ENCODE results near the gene DYNLT3.

- TF ChIP-seq POLR2A (IDR thresholded peaks at IDR 0.05; ENCODE audit: low read depth, low read length) (no peak), POLR2AphosphoS5 (IDR thresholded peaks at IDR 0.05; ENCODE audit: low read depth, low read length) (no peak), TAF1 (IDR thresholded peaks at IDR 0.05; ENCODE audit: borderline replicate concordance, low read depth, low read length) (no peak)
These were observed 6.8 kb upstream of the DYNLT3 start for GRCh38 chrX:37854148-37854547.

Measured in GM12892 (cell line).